TTC549 (cell line): ENCODE data around the gene MEF2D.

Experiments
- FAIRE-seq: peaks from 2 replicates; lab custom pipeline; 2012; peaks lifted over from hg19 to GRCh38; lab: Jason Lieb, UNC

MEF2D gene

DNA sequence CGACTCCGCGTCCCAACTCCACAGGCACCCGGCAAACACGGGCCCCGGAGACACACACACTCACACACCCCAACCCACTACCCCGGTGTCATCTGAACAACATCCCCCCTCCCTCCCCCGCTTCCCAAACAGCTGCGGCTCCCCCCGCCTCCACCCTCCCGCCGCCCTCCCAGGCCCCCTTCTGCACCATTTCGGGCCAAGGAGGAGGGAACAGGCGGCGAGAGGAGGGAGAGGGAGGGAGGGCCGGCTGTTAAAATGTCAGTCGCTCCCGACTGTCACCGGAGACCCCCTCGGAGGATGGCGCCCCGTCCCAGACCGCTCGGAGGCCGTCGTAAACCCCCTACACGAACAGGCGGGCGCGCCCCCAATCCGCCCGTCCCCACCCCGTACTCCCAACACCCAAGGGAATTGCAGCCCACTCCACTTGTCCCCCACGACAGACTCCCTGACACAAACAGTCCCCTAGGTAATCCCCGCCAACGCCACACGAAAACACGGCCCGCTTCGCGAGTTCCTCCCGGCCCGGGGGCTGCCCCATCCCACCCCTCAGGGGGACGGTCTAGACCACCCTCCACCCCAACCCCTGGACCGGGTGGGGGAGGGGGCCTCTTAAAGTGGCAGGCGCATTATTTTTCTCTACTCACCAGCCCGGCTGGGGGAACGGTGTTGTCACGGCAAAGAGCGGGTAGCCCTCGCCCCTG, 583 bp downstream of the MEF2D start:
- FAIRE-seq: no peak

DNA sequence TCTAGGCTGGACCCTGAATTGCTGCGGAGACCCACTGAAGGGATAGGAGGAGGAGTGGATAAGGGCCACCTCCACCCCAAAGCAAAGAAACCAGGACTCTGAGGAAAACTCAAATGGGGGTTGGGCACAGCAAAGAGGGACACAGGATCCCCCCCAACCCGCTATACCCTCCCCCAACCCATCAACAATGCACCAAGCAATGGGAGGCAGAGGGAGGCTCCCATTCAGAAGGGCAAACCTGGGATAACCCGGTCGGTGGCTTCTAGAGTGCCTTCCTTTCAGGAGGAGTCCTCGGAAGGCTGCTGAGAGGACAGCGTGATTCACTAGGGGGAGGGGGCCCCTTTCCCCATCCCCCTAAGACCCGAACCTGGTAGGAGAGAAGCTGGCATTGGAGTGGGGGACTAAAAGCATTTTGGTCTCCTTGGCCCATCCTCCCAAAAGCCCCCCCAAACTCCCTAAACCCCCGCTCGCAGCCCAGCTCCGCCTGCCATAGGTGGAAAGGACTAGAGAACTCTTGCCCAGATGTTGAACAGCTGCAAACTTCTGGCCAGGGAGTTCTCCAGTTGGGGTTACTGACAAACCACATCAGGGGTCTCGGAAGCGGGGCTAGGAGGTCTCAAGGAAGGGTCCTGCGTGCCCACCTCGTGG, 1.3 kb downstream of the MEF2D start:
- FAIRE-seq: no peak

DNA sequence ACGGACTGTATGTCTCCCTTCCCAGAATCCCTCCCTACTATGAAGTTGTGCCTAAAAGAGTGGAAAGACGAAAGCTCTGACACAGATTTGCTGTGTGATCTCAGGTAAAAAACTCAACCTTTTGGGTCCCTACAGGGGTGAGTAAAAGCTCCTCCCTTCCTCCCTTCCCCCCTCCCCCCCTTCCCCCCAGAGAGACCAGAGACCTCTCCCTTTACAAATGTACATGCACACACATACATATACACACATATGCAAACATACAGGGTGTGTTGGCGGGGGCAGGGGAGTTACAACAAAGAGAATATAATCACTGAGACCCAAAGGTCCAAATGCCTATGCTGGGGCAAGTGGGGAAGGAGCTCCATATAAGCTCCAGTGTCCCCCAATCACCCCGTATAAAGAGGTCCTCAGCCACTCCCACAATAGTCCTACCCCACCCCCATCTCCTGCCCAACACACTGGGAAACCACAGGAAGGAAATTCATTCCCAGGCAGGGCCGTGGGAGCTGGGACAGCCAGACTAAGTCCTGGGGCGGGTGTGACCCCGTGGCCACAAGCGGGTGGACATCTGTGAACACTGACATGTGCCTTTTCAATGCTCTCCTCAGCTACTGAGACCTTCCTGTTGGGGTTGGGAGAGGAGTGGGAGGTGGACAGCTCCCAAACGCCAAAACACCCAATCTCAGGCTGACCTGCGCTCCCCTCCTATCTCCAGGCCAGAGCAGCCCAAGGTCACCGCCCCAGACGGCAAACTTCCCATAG, 2.0 kb downstream of the MEF2D start:
- FAIRE-seq: no peak

- no peak for FAIRE-seq
Measured at GRCh38 chr1:156497743-156498431, 2.7 kb downstream of the MEF2D start.

DNA sequence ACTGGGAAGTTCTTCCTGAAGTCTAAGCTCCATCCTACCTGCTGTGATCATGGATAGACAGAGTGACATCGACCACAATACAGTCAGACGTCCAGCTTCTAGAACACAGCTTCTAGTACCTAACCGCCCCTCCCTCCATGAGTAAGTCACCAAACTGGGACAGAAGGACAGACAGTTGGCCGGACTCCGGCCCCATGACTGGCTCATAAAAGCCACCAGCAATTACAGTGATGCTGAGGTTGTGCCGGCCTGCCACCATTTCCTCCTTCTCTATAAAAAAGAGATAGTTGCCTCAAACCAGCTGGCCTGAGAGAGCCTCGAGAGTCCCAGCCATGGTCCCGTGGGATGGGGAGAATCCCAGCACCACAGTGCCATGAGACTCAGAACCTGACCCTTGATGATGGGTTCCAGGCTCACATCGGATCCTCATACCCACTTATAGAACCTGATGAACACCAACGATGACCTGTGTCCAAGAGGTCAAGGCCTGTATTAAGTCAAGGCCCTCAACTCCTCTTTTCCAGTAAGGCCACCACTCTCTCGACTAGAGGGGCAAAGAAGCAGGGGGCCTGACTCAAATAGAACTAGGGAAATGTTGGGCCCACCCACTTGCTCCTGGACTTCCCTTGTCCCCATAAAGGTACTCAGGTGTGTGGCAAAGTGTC, 3.4 kb downstream of the MEF2D start:
- no peak for FAIRE-seq

DNA sequence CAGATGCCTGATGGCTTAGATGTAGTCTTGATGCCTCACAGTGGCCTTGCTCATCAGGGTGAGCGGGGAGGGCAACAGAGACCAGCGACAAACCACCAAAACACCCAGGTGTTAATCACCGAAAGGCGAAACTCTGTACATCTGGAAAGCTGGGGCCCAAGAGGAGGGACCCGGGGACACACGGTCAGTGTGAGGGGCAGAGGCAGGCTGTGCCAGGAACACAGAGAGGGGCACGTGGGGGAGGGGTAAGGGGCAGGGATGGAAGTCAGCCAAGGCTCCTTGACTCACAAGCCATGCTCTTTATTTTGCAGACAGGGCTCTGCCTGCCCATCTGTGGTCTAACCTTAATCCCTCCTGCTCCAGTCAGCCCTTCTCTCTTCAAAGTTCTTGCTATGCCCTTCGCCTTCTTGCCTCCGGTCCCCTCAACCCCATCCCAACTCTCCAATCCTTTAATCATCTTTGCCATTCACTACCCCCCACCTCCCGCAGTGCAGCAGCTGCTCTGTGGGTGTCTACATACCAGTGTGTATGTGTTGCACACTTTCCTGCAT, 4.3 kb downstream of the MEF2D start:
- FAIRE-seq: no peak

GRCh38 chr1:156495401-156496140, 5.0 kb downstream of the MEF2D start:
- FAIRE-seq: no peak

DNA sequence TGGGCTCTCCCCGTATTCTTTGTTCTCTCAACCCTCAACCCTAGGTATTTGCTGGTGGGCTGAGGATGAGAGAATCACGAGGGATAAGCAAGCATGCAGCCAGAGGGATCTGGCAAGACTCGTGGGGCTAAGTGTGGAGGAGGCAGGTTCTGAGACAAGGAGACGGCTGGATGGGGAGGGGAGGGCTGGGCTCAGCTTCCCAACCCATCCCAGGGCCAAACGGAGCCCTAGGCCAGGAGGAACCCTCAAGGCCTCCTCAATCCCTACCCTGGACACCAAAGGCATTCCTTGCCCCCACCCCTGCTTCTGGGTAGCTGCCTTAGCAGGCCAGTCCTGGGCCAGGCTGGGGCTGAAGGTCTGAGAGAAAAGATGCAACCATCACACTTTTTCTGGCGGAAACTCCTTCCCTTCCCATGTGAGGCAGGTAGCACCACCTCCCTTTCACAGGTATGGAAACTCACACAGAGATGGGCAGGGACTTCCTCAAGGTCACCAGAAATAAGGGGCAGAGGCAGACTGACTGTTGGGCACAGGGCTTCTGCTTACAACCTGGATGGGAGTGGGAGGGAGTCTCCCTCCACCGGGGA, 6.2 kb downstream of the MEF2D start:
- FAIRE-seq: no peak

- FAIRE-seq: no peak
Measured at GRCh38 chr1:156493742-156494141, 6.8 kb downstream of the MEF2D start.

DNA sequence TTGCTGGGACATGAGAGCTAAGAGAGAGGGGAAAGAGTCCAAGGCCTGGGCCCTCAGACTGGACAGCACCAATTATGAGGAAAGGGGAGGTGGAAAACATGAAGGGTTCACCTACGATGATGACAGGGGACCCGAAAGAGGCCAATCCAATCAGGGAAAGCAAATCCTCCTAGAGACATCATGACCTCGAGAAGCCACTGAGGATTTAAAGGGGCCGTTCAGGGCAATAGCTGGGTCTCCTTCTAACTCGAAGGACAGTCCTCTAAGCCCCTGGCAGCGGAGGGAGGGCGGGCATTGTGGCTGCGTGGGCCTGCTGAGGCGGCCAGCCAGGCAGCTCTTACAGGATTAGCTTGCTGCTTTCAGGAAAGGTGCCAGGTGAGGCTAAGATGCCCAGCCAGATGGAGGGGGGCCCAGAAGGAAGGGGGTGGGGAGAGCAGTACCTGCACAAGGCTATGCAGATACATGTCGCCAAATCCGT, 7.4 kb downstream of the MEF2D start:
- no peak for FAIRE-seq

DNA sequence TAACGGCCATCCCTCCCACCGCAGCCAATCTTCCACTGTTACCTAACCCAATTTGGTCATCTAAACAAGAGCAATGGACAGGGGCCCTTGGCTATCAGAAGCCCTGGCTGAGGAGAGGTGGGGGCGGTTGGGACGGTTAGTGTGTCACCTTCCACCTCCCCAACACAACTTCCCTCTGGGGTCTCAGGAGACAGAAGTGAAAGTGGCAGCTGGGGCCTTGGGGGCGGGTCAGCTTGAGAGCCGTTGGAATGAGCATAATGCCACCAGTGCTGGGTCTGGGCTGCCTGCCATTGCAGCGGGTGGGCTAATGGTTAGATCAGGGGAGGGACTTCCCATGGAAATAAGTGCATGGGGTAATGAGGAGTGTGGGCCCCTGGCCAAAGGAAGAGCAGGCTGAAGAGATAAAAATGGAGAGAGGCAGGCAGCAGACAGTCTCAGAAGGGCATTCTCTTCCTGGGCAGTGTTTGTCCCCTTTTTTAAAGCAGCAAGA, 7.9 kb downstream of the MEF2D start:
- FAIRE-seq: no peak

GRCh38 chr1:156492013-156492590, 8.5 kb downstream of the MEF2D start:
- FAIRE-seq: no peak

DNA sequence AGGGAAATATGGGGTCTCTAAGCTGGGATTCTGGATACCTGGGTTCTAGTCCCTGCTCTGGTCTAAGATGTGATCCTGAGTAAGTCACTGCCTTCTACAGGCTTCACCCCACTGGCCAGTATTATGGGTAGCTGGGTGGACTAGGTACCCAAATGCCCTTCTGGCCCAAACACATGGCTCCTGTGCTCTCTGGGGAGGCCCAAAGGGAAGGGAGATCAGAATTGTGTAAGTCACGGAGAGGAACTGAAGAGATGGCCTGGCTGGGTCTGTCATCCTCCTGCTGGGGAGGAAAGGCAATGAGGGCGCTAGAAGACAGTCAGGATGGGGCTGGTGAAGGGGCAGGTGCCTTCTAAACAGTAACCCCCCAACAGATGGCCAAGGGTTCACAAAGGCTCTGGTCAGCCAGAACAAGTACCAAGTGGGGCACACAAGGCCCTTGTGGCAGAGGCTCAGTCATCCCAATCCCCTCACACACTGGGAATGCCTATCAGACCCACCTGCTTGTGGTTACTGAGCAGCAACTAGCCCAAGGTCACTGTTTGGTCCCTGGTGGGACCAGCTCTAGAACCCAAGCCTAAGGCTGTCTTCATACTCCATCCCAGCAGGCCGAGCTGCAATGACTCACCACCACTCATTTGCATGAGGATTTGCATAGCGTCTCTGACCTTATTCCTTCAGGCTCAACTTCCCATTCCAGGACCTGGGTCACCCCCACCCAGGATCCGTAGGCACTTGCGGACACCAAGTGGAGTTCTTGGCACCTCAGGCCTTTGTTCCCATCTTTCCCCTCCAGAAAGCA, 9.2 kb downstream of the MEF2D start:
- no peak for FAIRE-seq

- no peak for FAIRE-seq
Measured at GRCh38 chr1:156490401-156491032, 10.1 kb downstream of the MEF2D start.

GRCh38 chr1:156489935-156490293, 10.7 kb downstream of the MEF2D start:
- FAIRE-seq: no peak

GRCh38 chr1:156489166-156489934, 11.2 kb downstream of the MEF2D start:
- no peak for FAIRE-seq

DNA sequence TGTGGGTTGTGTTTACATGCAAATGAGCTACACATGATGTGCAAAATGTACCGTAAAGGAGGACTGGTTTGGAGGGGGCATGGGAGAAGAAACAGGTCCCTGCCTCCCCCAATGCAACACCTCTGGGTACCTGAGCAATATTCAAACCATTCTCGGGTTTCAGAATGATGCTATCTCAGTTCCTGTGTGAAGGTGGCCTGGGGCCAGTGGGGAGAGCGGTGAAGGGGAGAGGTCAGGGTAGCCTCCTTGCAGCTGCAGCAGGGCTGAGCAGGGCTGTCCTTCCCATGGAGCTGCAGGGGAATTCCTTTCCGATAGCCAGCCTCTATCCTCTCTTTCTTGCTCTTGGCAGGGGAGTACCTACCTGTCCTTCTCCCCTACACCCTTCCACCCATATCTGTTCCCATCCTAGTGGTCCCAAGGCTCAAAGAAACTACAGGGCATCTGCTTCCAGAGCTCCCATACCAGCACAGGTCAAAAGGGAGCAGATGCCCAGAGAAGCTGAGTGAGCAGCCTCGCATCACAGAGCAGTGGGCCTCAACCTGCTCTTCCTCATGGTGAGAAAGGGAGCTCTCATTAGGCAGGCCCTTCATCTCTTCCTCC, 11.9 kb downstream of the MEF2D start:
- FAIRE-seq: no peak

- no peak for FAIRE-seq
Measured at GRCh38 chr1:156487862-156488261, 12.7 kb downstream of the MEF2D start.
